GM19035 (cell line): ENCODE results near the gene FCER1G.
A peak's percentile ranks its signal among the peaks of the same experiment; 100 is the strongest.

Experiments used
- ATAC-seq: cut with Tn5 transposase; IDR thresholded peaks from one replicate; pipeline ENCODE4 v1.9.1; 2021; ENCODE audit not compliant: unreplicated experiment

FCER1G gene

GRCh38 chr1:161215076-161215475 is at the start of gene FCER1G:
Gene FCER1G (plus strand): TSS chr1:161215295. CDS start chr1:161215322, 27 bp downstream.
- no peak for ATAC-seq

GRCh38 chr1:161165742-161166668 is 49.1 kb upstream of the FCER1G start, which contains the start of gene PPOX:
Gene PPOX (plus strand): TSS chr1:161166426. CDS start chr1:161166848, 422 bp downstream.
- peak; percentile 96 for ATAC-seq

- ATAC-seq: peak; percentile 8
Observed at GRCh38 chr1:161166669-161167548, 48.2 kb upstream of the FCER1G start.

- ATAC-seq: no peak
Observed at GRCh38 chr1:161168906-161169305, 46.2 kb upstream of the FCER1G start.

GRCh38 chr1:161171191-161171590 is 43.9 kb upstream of the FCER1G start:
- ATAC-seq: no peak

- ATAC-seq: no peak
Observed at GRCh38 chr1:161171696-161172095, 43.4 kb upstream of the FCER1G start.

- ATAC-seq: no peak
Observed at GRCh38 chr1:161172349-161172748, 42.7 kb upstream of the FCER1G start.

GRCh38 chr1:161172776-161173376 is 42.2 kb upstream of the FCER1G start:
- no peak for ATAC-seq

GRCh38 chr1:161173711-161174110 is 41.4 kb upstream of the FCER1G start:
- ATAC-seq: no peak

- ATAC-seq: no peak
Observed at GRCh38 chr1:161174911-161175310, 40.2 kb upstream of the FCER1G start.

GRCh38 chr1:161175771-161176453 is 39.2 kb upstream of the FCER1G start:
- ATAC-seq: no peak

- no peak for ATAC-seq
Observed at GRCh38 chr1:161176468-161177111, 38.5 kb upstream of the FCER1G start.

- peak; percentile 84 for ATAC-seq
Observed at GRCh38 chr1:161177112-161177935, 37.8 kb upstream of the FCER1G start, which contains the start of gene B4GALT3. Gene B4GALT3 (minus strand): TSS chr1:161177507. CDS start chr1:161176060, 1,447 bp downstream.

GRCh38 chr1:161177936-161178244 is 37.2 kb upstream of the FCER1G start:
- no peak for ATAC-seq

- ATAC-seq: no peak
Observed at GRCh38 chr1:161179698-161180097, 35.4 kb upstream of the FCER1G start.

GRCh38 chr1:161180639-161181038 is 34.5 kb upstream of the FCER1G start:
- no peak for ATAC-seq

- ATAC-seq: no peak
Observed at GRCh38 chr1:161182214-161182613, 32.9 kb upstream of the FCER1G start.

- peak; percentile 73 for ATAC-seq
Observed at GRCh38 chr1:161185282-161185682, 29.8 kb upstream of the FCER1G start.

GRCh38 chr1:161185732-161186311 is 29.3 kb upstream of the FCER1G start:
- ATAC-seq: peak; percentile 18
